Measurements from ENCODE around the gene WASL.
"Not testable (repeated sequence)": the region's sequence is repeated elsewhere in the genome, so short reads cannot be mapped to it uniquely, and the experiment has no call there.

WASL gene

GRCh38 chr7:123752534-123752933, 3.7 kb upstream of the WASL start:
- TF ChIP-seq POLR2A (IDR thresholded peaks at IDR 0.05; ENCODE audit: low read length) (no peak), GATA1 (IDR thresholded peaks at IDR 0.05; ENCODE audit: low read depth, low read length) (no peak)
- no peak for DNase-seq

GRCh38 chr7:123751821-123752220, 3.0 kb upstream of the WASL start:
- DNase-seq: peak; percentile 10 to 16
- TF ChIP-seq GATA1 (IDR thresholded peaks at IDR 0.05; ENCODE audit: low read depth, low read length) (no peak), POLR2A (IDR thresholded peaks at IDR 0.05; ENCODE audit: low read length) (no peak)

- no peak for TF ChIP-seq POLR2A (IDR thresholded peaks at IDR 0.05; ENCODE audit: low read length)
- no peak for TF ChIP-seq GATA1 (IDR thresholded peaks at IDR 0.05; ENCODE audit: low read depth, low read length)
- peak in 1 of 2 experiments; percentile 14 for DNase-seq
Observed at GRCh38 chr7:123750389-123751230, 1.8 kb upstream of the WASL start.

- TF ChIP-seq POLR2A (IDR thresholded peaks at IDR 0.05; ENCODE audit: low read length): no peak
- TF ChIP-seq GATA1 (IDR thresholded peaks at IDR 0.05; ENCODE audit: low read depth, low read length): no peak
- peak; percentile 84 to 87 for DNase-seq
Observed at GRCh38 chr7:123749537-123749857, 694 bp upstream of the WASL start.

- TF ChIP-seq POLR2A (IDR thresholded peaks at IDR 0.05; ENCODE audit: low read length) (no peak), GATA1 (IDR thresholded peaks at IDR 0.05; ENCODE audit: low read depth, low read length) (no peak)
- DNase-seq: peak; percentile 81 to 85
Observed at GRCh38 chr7:123748171-123748733, 551 bp downstream of the WASL start.

- DNase-seq: peak; percentile 48 to 54
- no peak for TF ChIP-seq GATA1 (IDR thresholded peaks at IDR 0.05; ENCODE audit: low read depth, low read length)
- no peak for TF ChIP-seq POLR2A (IDR thresholded peaks at IDR 0.05; ENCODE audit: low read length)
Observed at GRCh38 chr7:123747620-123748141, 1.1 kb downstream of the WASL start.

GRCh38 chr7:123746931-123747488, 1.8 kb downstream of the WASL start:
- peak; percentile 24 to 41 for DNase-seq
- no peak for TF ChIP-seq GATA1 (IDR thresholded peaks at IDR 0.05; ENCODE audit: low read depth, low read length)
- peak; percentile 14 for TF ChIP-seq POLR2A (IDR thresholded peaks at IDR 0.05; ENCODE audit: low read length)

- DNase-seq: peak; percentile 14 to 19
- no peak for TF ChIP-seq GATA1 (IDR thresholded peaks at IDR 0.05; ENCODE audit: low read depth, low read length)
- TF ChIP-seq POLR2A (IDR thresholded peaks at IDR 0.05; ENCODE audit: low read length): no peak
Observed at GRCh38 chr7:123746055-123746454, 2.7 kb downstream of the WASL start.

- TF ChIP-seq POLR2A (IDR thresholded peaks at IDR 0.05; ENCODE audit: low read length): no peak
- TF ChIP-seq GATA1 (IDR thresholded peaks at IDR 0.05; ENCODE audit: low read depth, low read length): no peak
- DNase-seq: no peak
Observed at GRCh38 chr7:123745437-123745836, 3.4 kb downstream of the WASL start.

GRCh38 chr7:123744416-123744815, 4.4 kb downstream of the WASL start:
- DNase-seq: peak in 1 of 2 experiments; percentile 24

GRCh38 chr7:123741940-123742339, 6.9 kb downstream of the WASL start:
- DNase-seq: no peak
- TF ChIP-seq GATA1 (IDR thresholded peaks at IDR 0.05; ENCODE audit: low read depth, low read length) (no peak), POLR2A (IDR thresholded peaks at IDR 0.05; ENCODE audit: low read length) (no peak)

More at GRCh38 chr7:123744416-123744815, 4.4 kb downstream of the WASL start:
- TF ChIP-seq POLR2A (IDR thresholded peaks at IDR 0.05; ENCODE audit: low read length) (no peak), GATA1 (IDR thresholded peaks at IDR 0.05; ENCODE audit: low read depth, low read length) (no peak)

- TF ChIP-seq POLR2A (IDR thresholded peaks at IDR 0.05; ENCODE audit: low read length): no peak
- no peak for TF ChIP-seq GATA1 (IDR thresholded peaks at IDR 0.05; ENCODE audit: low read depth, low read length)
- DNase-seq: no peak
Observed at GRCh38 chr7:123738808-123739207, 10.0 kb downstream of the WASL start.

GRCh38 chr7:123738356-123738755, 10.4 kb downstream of the WASL start:
- DNase-seq: no peak
- TF ChIP-seq GATA1 (IDR thresholded peaks at IDR 0.05; ENCODE audit: low read depth, low read length) (no peak), POLR2A (IDR thresholded peaks at IDR 0.05; ENCODE audit: low read length) (no peak)

- DNase-seq: not testable (repeated sequence)
Observed at GRCh38 chr7:123737168-123737674, 11.6 kb downstream of the WASL start.

All from erythroblast (primary cell).